GM12892 (cell line): Measurements from ENCODE around the gene TOR4A.

Experiments used
- POLR2A ChIP-seq: IDR thresholded peaks from 2 replicates; pipeline ENCODE4 v1.6.1; 2011; ENCODE audit warnings: low read depth, low read length, control low read depth
- POLR2AphosphoS5 ChIP-seq: IDR thresholded peaks from 2 replicates; pipeline ENCODE4 v1.6.1; 2011; ENCODE audit warnings: low read depth, low read length, control low read depth
- TAF1 ChIP-seq: IDR thresholded peaks from 2 replicates; pipeline ENCODE4 v1.6.1; 2011; ENCODE audit warnings: low read depth, mild to moderate bottlenecking, control low read depth, low read length, borderline replicate concordance

DNA sequence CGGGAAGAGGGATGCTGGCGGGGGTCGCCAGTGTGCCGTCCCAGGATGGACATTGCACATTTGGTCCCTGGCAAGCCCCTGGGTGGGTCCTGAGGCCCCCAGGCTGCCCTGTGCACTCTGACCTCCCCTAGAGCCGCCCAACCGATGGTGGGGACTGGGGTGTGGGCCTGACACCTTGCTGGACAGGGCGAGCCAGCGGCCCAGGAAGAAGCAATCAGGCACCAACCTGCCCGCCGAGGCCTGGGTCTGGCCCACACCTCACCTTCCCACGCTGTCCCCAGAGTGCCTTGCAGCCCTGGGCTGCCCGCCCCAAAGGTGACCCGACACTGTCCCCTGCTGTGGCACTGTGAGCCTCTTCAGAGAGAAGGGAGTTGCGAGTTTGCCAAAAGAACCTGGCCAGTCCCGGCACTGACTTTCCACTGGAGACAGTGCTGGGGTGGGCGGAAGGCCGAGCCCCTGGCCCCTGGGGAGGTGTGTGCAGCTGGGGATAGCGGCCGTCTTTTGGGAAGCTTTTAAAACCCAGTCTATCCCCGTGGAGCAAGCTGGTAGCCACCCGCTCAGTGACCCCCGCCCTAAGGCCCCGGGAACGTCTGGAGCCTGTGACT, 36.5 kb downstream of the TOR4A start:
- TF ChIP-seq POLR2AphosphoS5 (no peak), TAF1 (no peak), POLR2A (no peak)
